ENCODE measurements around the gene COPG1. TPM values are rescaled to one million over a fixed set of nuclear protein-coding genes. Genes with fewer than 3 reads are reported as not detected.

Gene COPG1
- total RNA-seq, 6 experiments from 2014 or later = 316 to 393 (median 342) TPM

GRCh38 chr3:129308636-129309035 lies 59.2 kb downstream of the COPG1 start:
- no peak for TF ChIP-seq CTCF (IDR thresholded peaks at IDR 0.05)
- no peak overlapping the region for H3K27ac Mint-ChIP-seq
- H3K4me3 Mint-ChIP-seq = no peak overlapping the region
- H3K27me3 Mint-ChIP-seq (ENCODE audit: insufficient read depth) = peaks cover 4% of the 10 kb centered on the region
- no peaks in the 10 kb centered on the region for H3K9me3 Mint-ChIP-seq
- peaks cover 49% of the 10 kb centered on the region for H3K4me1 Mint-ChIP-seq (ENCODE audit: low read depth)
- H3K36me3 Mint-ChIP-seq (ENCODE audit: low read depth) = 0 out of 2 replicates have a peak, but pooled peaks cover 5% of the 10 kb centered on the region
- no peak for DNase-seq

GRCh38 chr3:129310111-129311011 lies 61.0 kb downstream of the COPG1 start:
- no peaks in the 10 kb centered on the region for H3K9me3 Mint-ChIP-seq
- H3K4me1 Mint-ChIP-seq (ENCODE audit: low read depth) = peaks cover 39% of the 10 kb centered on the region
- H3K27ac Mint-ChIP-seq = no peak overlapping the region
- 0 out of 2 replicates have a peak, but pooled peaks cover 5% of the 10 kb centered on the region for H3K36me3 Mint-ChIP-seq (ENCODE audit: low read depth)
- peaks cover 4% of the 10 kb centered on the region for H3K27me3 Mint-ChIP-seq (ENCODE audit: insufficient read depth)
- TF ChIP-seq CTCF (IDR thresholded peaks at IDR 0.05) = no peak
- DNase-seq = no peak
- H3K4me3 Mint-ChIP-seq = no peak overlapping the region

GRCh38 chr3:129311054-129311902 lies 61.9 kb downstream of the COPG1 start:
- DNase-seq = no peak
- no peaks in the 10 kb centered on the region for H3K9me3 Mint-ChIP-seq
- no peak for TF ChIP-seq CTCF (IDR thresholded peaks at IDR 0.05)
- H3K27ac Mint-ChIP-seq = peak overlapping the region; percentile 60; the same call in 1 of the 2 replicates
- peaks cover 4% of the 10 kb centered on the region for H3K27me3 Mint-ChIP-seq (ENCODE audit: insufficient read depth)
- H3K4me1 Mint-ChIP-seq (ENCODE audit: low read depth) = peaks cover 30% of the 10 kb centered on the region
- 0 out of 2 replicates have a peak, but pooled peaks cover 5% of the 10 kb centered on the region for H3K36me3 Mint-ChIP-seq (ENCODE audit: low read depth)
- H3K4me3 Mint-ChIP-seq = no peak overlapping the region

- DNase-seq = peak; percentile 42
Observed at GRCh38 chr3:129312021-129312639, 62.7 kb downstream of the COPG1 start.

More at GRCh38 chr3:129312021-129312639, 62.7 kb downstream of the COPG1 start:
- H3K36me3 Mint-ChIP-seq (ENCODE audit: low read depth) = 0 out of 2 replicates have a peak, but pooled peaks cover under 1% of the 10 kb centered on the region
- peak overlapping the region; percentile 60 for H3K27ac Mint-ChIP-seq
- no peak overlapping the region for H3K4me3 Mint-ChIP-seq
- peaks cover 24% of the 10 kb centered on the region for H3K4me1 Mint-ChIP-seq (ENCODE audit: low read depth)
- no peaks in the 10 kb centered on the region for H3K9me3 Mint-ChIP-seq
- TF ChIP-seq CTCF (IDR thresholded peaks at IDR 0.05) = no peak
- H3K27me3 Mint-ChIP-seq (ENCODE audit: insufficient read depth) = peaks cover 4% of the 10 kb centered on the region
